Measurements from ENCODE around the gene MYO1F.

Gene MYO1F

GRCh38 chr19:8481201-8481600 is 96.0 kb downstream of the MYO1F start:
- no peak overlapping the region for H2AK5ac ChIP-seq (ENCODE audit: low read length, severe bottlenecking)
- no peaks in the 10 kb centered on the region for H3K9me3 ChIP-seq (ENCODE audit: control insufficient read depth, low read length)
- H2AFZ ChIP-seq (ENCODE audit: low read depth, low read length): no peak overlapping the region
- H2BK5ac ChIP-seq (ENCODE audit: low read depth, low read length, poor library complexity, severe bottlenecking): no peak overlapping the region
- peaks cover 20% of the 10 kb centered on the region for H3K79me1 ChIP-seq (replicated peaks; ENCODE audit: low read length, poor library complexity, severe bottlenecking)
- WGBS: 96% methylated on average over 11 of the region's 11 CpGs
- H3K27me3 ChIP-seq (ENCODE audit: control insufficient read depth in 1 of 2, insufficient read depth in 1 of 2, low read length in 2 of 2): no peaks in the 10 kb centered on the region
- peaks cover 3% of the 10 kb centered on the region for H3K4me1 ChIP-seq (ENCODE audit: control insufficient read depth, insufficient read depth, low read depth, low read length)
- no peak overlapping the region for H2BK15ac ChIP-seq (ENCODE audit: low read depth, poor library complexity, severe bottlenecking)
- no peak overlapping the region for H2BK12ac ChIP-seq (ENCODE audit: low read length in 2 of 2)
- H3K4ac ChIP-seq (ENCODE audit: low read depth in 1 of 2, low read length in 2 of 2): no peak overlapping the region
- H2BK120ac ChIP-seq (ENCODE audit: low read depth, low read length): no peak overlapping the region
- H3K27ac ChIP-seq (ENCODE audit: low read length, poor library complexity, severe bottlenecking): no peak overlapping the region
- H3K14ac ChIP-seq (ENCODE audit: low read length in 2 of 2): no peak overlapping the region
- H3K23ac ChIP-seq (ENCODE audit: low read length in 2 of 2): no peak overlapping the region
- peaks cover 77 to 84% of the 10 kb centered on the region in 2 experiments for H3K36me3 ChIP-seq (ENCODE audit: control insufficient read depth in 1 of 2, insufficient read depth in 2 of 2, low read depth in 1 of 2, low read length in 2 of 2)
- H4K8ac ChIP-seq (ENCODE audit: low read length): no peak overlapping the region
- H3K4me3 ChIP-seq (ENCODE audit: insufficient read depth in 1 of 2, low read depth in 1 of 2, low read length in 2 of 2): no peak overlapping the region
- H3K9ac ChIP-seq (ENCODE audit: low read length): no peak overlapping the region
- H3K4me2 ChIP-seq (ENCODE audit: low read length, poor library complexity, severe bottlenecking): no peak overlapping the region
- H3K18ac ChIP-seq (ENCODE audit: low read depth in 1 of 2, low read length in 2 of 2): no peak overlapping the region
- DNase-seq: no peak
- H4K91ac ChIP-seq (ENCODE audit: low read length): no peak overlapping the region

GRCh38 chr19:8478598-8478997 is 98.6 kb downstream of the MYO1F start:
- no peaks in the 10 kb centered on the region for H3K9me3 ChIP-seq (ENCODE audit: control insufficient read depth, low read length)
- no peak overlapping the region for H2BK5ac ChIP-seq (ENCODE audit: low read depth, low read length, poor library complexity, severe bottlenecking)
- H4K8ac ChIP-seq (ENCODE audit: low read length): no peak overlapping the region
- no peak overlapping the region for H3K14ac ChIP-seq (ENCODE audit: low read length in 2 of 2)
- no peaks in the 10 kb centered on the region for H3K27me3 ChIP-seq (ENCODE audit: control insufficient read depth in 1 of 2, insufficient read depth in 1 of 2, low read length in 2 of 2)
- H3K4me2 ChIP-seq (ENCODE audit: low read length, poor library complexity, severe bottlenecking): no peak overlapping the region
- H3K23ac ChIP-seq (ENCODE audit: low read length in 2 of 2): no peak overlapping the region
- 97% methylated on average over 2 of the region's 3 CpGs for whole genome bisulfite sequencing
- H3K4me3 ChIP-seq (ENCODE audit: insufficient read depth in 1 of 2, low read depth in 1 of 2, low read length in 2 of 2): no peak overlapping the region
- no peak overlapping the region for H2AK5ac ChIP-seq (ENCODE audit: low read length, severe bottlenecking)
- H3K4me1 ChIP-seq (ENCODE audit: control insufficient read depth, insufficient read depth, low read depth, low read length): peaks cover 4% of the 10 kb centered on the region
- H3K9ac ChIP-seq (ENCODE audit: low read length): no peak overlapping the region
- no peak overlapping the region for H2AFZ ChIP-seq (ENCODE audit: low read depth, low read length)
- no peak overlapping the region for H3K18ac ChIP-seq (ENCODE audit: low read depth in 1 of 2, low read length in 2 of 2)
- no peak overlapping the region for H2BK15ac ChIP-seq (ENCODE audit: low read depth, poor library complexity, severe bottlenecking)
- peaks cover 76 to 78% of the 10 kb centered on the region in 2 experiments for H3K36me3 ChIP-seq (ENCODE audit: control insufficient read depth in 1 of 2, insufficient read depth in 2 of 2, low read depth in 1 of 2, low read length in 2 of 2)
- H2BK120ac ChIP-seq (ENCODE audit: low read depth, low read length): no peak overlapping the region
- DNase-seq: no peak
- H3K79me1 ChIP-seq (replicated peaks; ENCODE audit: low read length, poor library complexity, severe bottlenecking): peaks cover 5% of the 10 kb centered on the region
- no peak overlapping the region for H4K91ac ChIP-seq (ENCODE audit: low read length)
- H3K4ac ChIP-seq (ENCODE audit: low read depth in 1 of 2, low read length in 2 of 2): no peak overlapping the region
- H3K27ac ChIP-seq (ENCODE audit: low read length, poor library complexity, severe bottlenecking): no peak overlapping the region
- no peak overlapping the region for H2BK12ac ChIP-seq (ENCODE audit: low read length in 2 of 2)

- H3K79me1 ChIP-seq (replicated peaks; ENCODE audit: low read length, poor library complexity, severe bottlenecking): peaks cover 5% of the 10 kb centered on the region
- no peak for DNase-seq
- H3K23ac ChIP-seq (ENCODE audit: low read length in 2 of 2): no peak overlapping the region
- H4K8ac ChIP-seq (ENCODE audit: low read length): no peak overlapping the region
- 91% methylated on average over 4 of the region's 4 CpGs for WGBS
- H3K4ac ChIP-seq (ENCODE audit: low read depth in 1 of 2, low read length in 2 of 2): no peak overlapping the region
- no peak overlapping the region for H2BK12ac ChIP-seq (ENCODE audit: low read length in 2 of 2)
- no peak overlapping the region for H3K18ac ChIP-seq (ENCODE audit: low read depth in 1 of 2, low read length in 2 of 2)
- H2BK15ac ChIP-seq (ENCODE audit: low read depth, poor library complexity, severe bottlenecking): no peak overlapping the region
- no peak overlapping the region for H3K27ac ChIP-seq (ENCODE audit: low read length, poor library complexity, severe bottlenecking)
- no peak overlapping the region for H2BK5ac ChIP-seq (ENCODE audit: low read depth, low read length, poor library complexity, severe bottlenecking)
- no peaks in the 10 kb centered on the region for H3K27me3 ChIP-seq (ENCODE audit: control insufficient read depth in 1 of 2, insufficient read depth in 1 of 2, low read length in 2 of 2)
- H4K91ac ChIP-seq (ENCODE audit: low read length): no peak overlapping the region
- peaks cover 75 to 77% of the 10 kb centered on the region in 2 experiments for H3K36me3 ChIP-seq (ENCODE audit: control insufficient read depth in 1 of 2, insufficient read depth in 2 of 2, low read depth in 1 of 2, low read length in 2 of 2)
- H3K14ac ChIP-seq (ENCODE audit: low read length in 2 of 2): no peak overlapping the region
- H3K4me1 ChIP-seq (ENCODE audit: control insufficient read depth, insufficient read depth, low read depth, low read length): peaks cover 4% of the 10 kb centered on the region
- no peak overlapping the region for H2AK5ac ChIP-seq (ENCODE audit: low read length, severe bottlenecking)
- H2AFZ ChIP-seq (ENCODE audit: low read depth, low read length): no peak overlapping the region
- H3K9ac ChIP-seq (ENCODE audit: low read length): no peak overlapping the region
- no peak overlapping the region for H3K4me2 ChIP-seq (ENCODE audit: low read length, poor library complexity, severe bottlenecking)
- no peak overlapping the region for H3K4me3 ChIP-seq (ENCODE audit: insufficient read depth in 1 of 2, low read depth in 1 of 2, low read length in 2 of 2)
- H2BK120ac ChIP-seq (ENCODE audit: low read depth, low read length): no peak overlapping the region
- H3K9me3 ChIP-seq (ENCODE audit: control insufficient read depth, low read length): no peaks in the 10 kb centered on the region
These were observed 99.4 kb downstream of the MYO1F start for GRCh38 chr19:8477889-8478288.

GRCh38 chr19:8476524-8476923 is 100.7 kb downstream of the MYO1F start:
- H3K4me2 ChIP-seq (ENCODE audit: low read length, poor library complexity, severe bottlenecking): no peak overlapping the region
- H3K27ac ChIP-seq (ENCODE audit: low read length, poor library complexity, severe bottlenecking): no peak overlapping the region
- no peaks in the 10 kb centered on the region for H3K27me3 ChIP-seq (ENCODE audit: control insufficient read depth in 1 of 2, insufficient read depth in 1 of 2, low read length in 2 of 2)
- no peaks in the 10 kb centered on the region for H3K9me3 ChIP-seq (ENCODE audit: control insufficient read depth, low read length)
- peaks cover 10% of the 10 kb centered on the region for H3K79me1 ChIP-seq (replicated peaks; ENCODE audit: low read length, poor library complexity, severe bottlenecking)
- H4K8ac ChIP-seq (ENCODE audit: low read length): no peak overlapping the region
- no peak overlapping the region for H2AK5ac ChIP-seq (ENCODE audit: low read length, severe bottlenecking)
- no peak overlapping the region for H3K4me3 ChIP-seq (ENCODE audit: insufficient read depth in 1 of 2, low read depth in 1 of 2, low read length in 2 of 2)
- 96% methylated on average over 8 of the region's 8 CpGs for WGBS
- DNase-seq: no peak
- peaks cover 4% of the 10 kb centered on the region for H3K4me1 ChIP-seq (ENCODE audit: control insufficient read depth, insufficient read depth, low read depth, low read length)
- H2BK15ac ChIP-seq (ENCODE audit: low read depth, poor library complexity, severe bottlenecking): no peak overlapping the region
- no peak overlapping the region for H3K23ac ChIP-seq (ENCODE audit: low read length in 2 of 2)
- peaks cover 75 to 79% of the 10 kb centered on the region in 2 experiments for H3K36me3 ChIP-seq (ENCODE audit: control insufficient read depth in 1 of 2, insufficient read depth in 2 of 2, low read depth in 1 of 2, low read length in 2 of 2)
- no peak overlapping the region for H2AFZ ChIP-seq (ENCODE audit: low read depth, low read length)
- H3K14ac ChIP-seq (ENCODE audit: low read length in 2 of 2): no peak overlapping the region
- H2BK12ac ChIP-seq (ENCODE audit: low read length in 2 of 2): no peak overlapping the region
- H3K18ac ChIP-seq (ENCODE audit: low read depth in 1 of 2, low read length in 2 of 2): no peak overlapping the region
- H2BK120ac ChIP-seq (ENCODE audit: low read depth, low read length): no peak overlapping the region
- no peak overlapping the region for H2BK5ac ChIP-seq (ENCODE audit: low read depth, low read length, poor library complexity, severe bottlenecking)
- H4K91ac ChIP-seq (ENCODE audit: low read length): no peak overlapping the region
- no peak overlapping the region for H3K4ac ChIP-seq (ENCODE audit: low read depth in 1 of 2, low read length in 2 of 2)
- no peak overlapping the region for H3K9ac ChIP-seq (ENCODE audit: low read length)
